IMR-90 (cell line): ENCODE data around the gene C2orf68. TPM values are rescaled to one million over a fixed set of nuclear protein-coding genes. Genes with fewer than 3 reads are reported as not detected.

Source experiments
- ATAC-seq: fragments of 200-7000 bp; cut with Tn5 transposase; 2 replicates; pipeline ENCODE4 v1.9.1; 2020; ENCODE audit warnings: low read depth, mild to moderate bottlenecking, moderate library complexity
- BruUV-seq: library from RNA; stranded (reverse); fragments of 400-500 nt; replicated peaks from 2 replicates; lab custom pipeline; 2021; lab: Mats Ljungman, UMichigan
- CTCF ChIA-PET: fragments of 300-600 bp; formaldehyde crosslinking; extraction: SDS; loops from one replicate; lab custom pipeline; 2021; ENCODE audit warnings: antibody characterized with exemption; lab: Yijun Ruan, JAX
- POLR2A ChIA-PET: fragments of 300-600 bp; sonication (Branson Sonifier 250); formaldehyde crosslinking; loops from one replicate; lab custom pipeline; 2022; ENCODE audit warnings: antibody characterized with exemption; ENCODE audit not compliant: unreplicated experiment; lab: Charles Lee
- DNase-seq: peaks from one replicate; pipeline ENCODE4 v3.0.0; 2013
- H2AFZ ChIP-seq: replicated peaks from 2 replicates; pipeline ENCODE3; 2013; ENCODE audit warnings: low read length, mild to moderate bottlenecking; ENCODE audit not compliant: poor library complexity
- H2AK5ac ChIP-seq: 2 replicates; pipeline ENCODE4 v1.6.1; 2013; ENCODE audit warnings: low read depth, low read length, inconsistent platforms
- H2AK9ac ChIP-seq: replicated peaks from 2 replicates; pipeline ENCODE3; 2013; ENCODE audit warnings: mild to moderate bottlenecking, low read depth, low read length, moderate library complexity; ENCODE audit not compliant: poor library complexity
- H2BK120ac ChIP-seq: 2 replicates; pipeline ENCODE4 v1.6.1; 2013; ENCODE audit warnings: low read depth, low read length, inconsistent platforms
- H2BK15ac ChIP-seq: 3 replicates; pipeline ENCODE4 v1.6.1; 2013; ENCODE audit warnings: low read depth, low read length, inconsistent platforms
- H2BK20ac ChIP-seq: 2 replicates; pipeline ENCODE4 v1.6.1; 2013; ENCODE audit warnings: low read depth, mild to moderate bottlenecking, inconsistent platforms, low read length, moderate library complexity
- H2BK5ac ChIP-seq: 2 replicates; pipeline ENCODE4 v1.6.1; 2013; ENCODE audit warnings: mild to moderate bottlenecking, low read depth, low read length, inconsistent platforms; ENCODE audit not compliant: poor library complexity, severe bottlenecking
- H3K14ac ChIP-seq: replicated peaks from 2 replicates; pipeline ENCODE4 v1.6.1; 2013; ENCODE audit warnings: low read depth, low read length, inconsistent platforms
- H3K18ac ChIP-seq: 2 replicates; pipeline ENCODE4 v1.6.1; 2013; ENCODE audit warnings: low read depth, low read length, control low read depth
- H3K23ac ChIP-seq: 2 replicates; pipeline ENCODE4 v1.6.1; 2013; ENCODE audit warnings: low read depth, low read length, inconsistent platforms
- H3K27ac ChIP-seq: 2 replicates; pipeline ENCODE4 v1.5.1; 2013; ENCODE audit warnings: mild to moderate bottlenecking, control low read depth, low read length; ENCODE audit not compliant: insufficient read depth
- H3K27me3 ChIP-seq: 2 replicates; pipeline ENCODE4 v1.6.1; 2013; ENCODE audit warnings: low read length; ENCODE audit not compliant: control insufficient read depth, insufficient read depth
- H3K36me3 ChIP-seq: 2 replicates; pipeline ENCODE4 v1.6.1; 2013; ENCODE audit warnings: low read length, mixed read lengths; ENCODE audit not compliant: control insufficient read depth, insufficient read depth
- H3K4ac ChIP-seq: 2 replicates; pipeline ENCODE4 v1.6.1; 2013; ENCODE audit warnings: low read depth, low read length, inconsistent platforms
- H3K4me1 ChIP-seq: 2 replicates; pipeline ENCODE4 v1.6.1; 2013; ENCODE audit warnings: low read length, mixed read lengths; ENCODE audit not compliant: control insufficient read depth, insufficient read depth
- H3K4me2 ChIP-seq: 2 replicates; pipeline ENCODE4 v1.6.1; 2013; ENCODE audit warnings: low read depth, mild to moderate bottlenecking, control low read depth, low read length, moderate library complexity
- H3K4me3 ChIP-seq: 2 replicates; pipeline ENCODE4 v1.5.1; 2013; ENCODE audit warnings: low read depth, mild to moderate bottlenecking, control low read depth, low read length, moderate library complexity; ENCODE audit not compliant: insufficient read depth
- H3K56ac ChIP-seq: 2 replicates; pipeline ENCODE4 v1.6.1; 2013; ENCODE audit warnings: low read length, inconsistent platforms; ENCODE audit not compliant: insufficient read depth; ENCODE audit errors: extremely low read depth
- H3K79me1 ChIP-seq, 2 experiments: 2 replicates each; pipeline ENCODE4 v1.6.1; 2013; ENCODE audit warnings: low read length in 2 of 2, inconsistent platforms in 1 of 2, low read depth in 1 of 2
- H3K9ac ChIP-seq: 2 replicates; pipeline ENCODE4 v1.6.1; 2013; ENCODE audit warnings: low read depth, low read length, control low read depth
- H3K9me1 ChIP-seq: 2 replicates; pipeline ENCODE4 v1.6.1; 2013; ENCODE audit warnings: low read length, inconsistent platforms; ENCODE audit not compliant: insufficient read depth
- H3K9me3 ChIP-seq: 2 replicates; pipeline ENCODE4 v1.6.1; 2013; ENCODE audit warnings: low read length; ENCODE audit not compliant: control insufficient read depth, insufficient read depth
- H4K20me1 ChIP-seq: 2 replicates; pipeline ENCODE4 v1.6.1; 2013; ENCODE audit warnings: low read length, inconsistent platforms; ENCODE audit not compliant: insufficient read depth
- H4K5ac ChIP-seq: 2 replicates; pipeline ENCODE4 v1.6.1; 2013; ENCODE audit warnings: mild to moderate bottlenecking, low read depth, low read length, control low read depth
- H4K8ac ChIP-seq, 2 experiments: 2 replicates each; pipeline ENCODE4 v1.6.1; 2013; ENCODE audit warnings: low read depth in 2 of 2, low read length in 2 of 2, control low read depth in 1 of 2, inconsistent platforms in 1 of 2
- H4K91ac ChIP-seq: 2 replicates; pipeline ENCODE4 v1.6.1; 2013; ENCODE audit warnings: low read depth, low read length, inconsistent platforms; ENCODE audit not compliant: insufficient read depth
- BHLHE40 ChIP-seq: fragments of 150-350 bp; IDR thresholded peaks from 2 replicates; pipeline ENCODE4 v1.6.1; 2016; ENCODE audit warnings: mild to moderate bottlenecking, low read depth, low read length
- CEBPB ChIP-seq: IDR thresholded peaks from 2 replicates; pipeline ENCODE4 v1.6.1; 2012; ENCODE audit warnings: low read depth, low read length, improper control_type of control experiment
- NFE2L2 ChIP-seq: fragments of 150-350 bp; IDR thresholded peaks from 2 replicates; pipeline ENCODE4 v1.6.1; 2016; ENCODE audit warnings: low read depth, mild to moderate bottlenecking, low read length
- RAD21 ChIP-seq: IDR thresholded peaks from 2 replicates; pipeline ENCODE4 v1.6.1; 2012; ENCODE audit warnings: low read length, improper control_type of control experiment
- WGBS, 2 experiments: methylation state at CpG; one replicate each; pipeline versions ENCODE4 v1.1.5 to v1.1.7; 2013; ENCODE audit warnings: missing lambda C conversion rate in 2 of 2; ENCODE audit not compliant: insufficient read length in 1 of 2; ENCODE audit errors: extremely low coverage in 2 of 2; 5-methylcytosine and 5-hydroxymethylcytosine counted together
- dilution Hi-C: fragments of 300-500 bp; cut with HindIII; formaldehyde crosslinking; loops from one replicate; pipeline ENCODE4 v1.14.3; 2018; ENCODE audit warnings: low sequenced_read_pairs; ENCODE audit not compliant: unreplicated experiment
- in situ Hi-C: fragments of 300-500 bp; cut with MboI; formaldehyde crosslinking; loops from 3 replicates; pipeline ENCODE4 v1.14.3; 2019; ENCODE audit warnings: low sequenced_read_pairs, inconsistent platforms, mixed read lengths
- intact Hi-C: fragments of 100-400 bp; cut with micrococcal nuclease; formaldehyde crosslinking; loops from 2 replicates; pipeline ENCODE4 v1.10.0; 2022
- polyA plus RNA-seq, 3 experiments: library from polyadenylated mRNA; depleted of rRNA; stranded (reverse); fragments of >200 nt; gene quantifications; 2 replicates each; pipeline ENCODE4 v1.2.3, GENCODE V29; 2012; ENCODE audit warnings: low replicate concordance in 1 of 3
- total RNA-seq: library from RNA; depleted of rRNA; stranded (reverse); fragments of >200 nt; gene quantifications from 2 replicates; pipeline ENCODE4 v1.2.3, GENCODE V29; 2012

C2orf68 gene
- total and polyA plus RNA-seq, 2 of the 4 experiments (the other 2 are of a cell fraction) = 6.8 to 10.1 TPM

- CTCF ChIA-PET = no interaction called here
- Histone ChIP-seq H3K79me1 (peaks cover 0 to 12% of the 10 kb centered on the region in 2 experiments; a peak in 2 of 4 replicates), H3K18ac (no peak overlapping the region), H3K4ac (no peak overlapping the region), H2AK9ac (no peak overlapping the region), H3K23ac (no peak overlapping the region), H3K14ac (no peak overlapping the region), H4K91ac (no peak overlapping the region), H2BK15ac (no peak overlapping the region), H3K56ac (no peak overlapping the region), H3K9ac (no peak overlapping the region), H2AFZ (no peak overlapping the region), H4K5ac (no peak overlapping the region), H4K20me1 (no peaks in the 10 kb centered on the region), H3K36me3 (no peaks in the 10 kb centered on the region), H3K27me3 (no peaks in the 10 kb centered on the region), H3K4me2 (no peak overlapping the region), H2AK5ac (no peak overlapping the region), H3K27ac (no peak overlapping the region), H2BK5ac (no peak overlapping the region), H4K8ac (no peak overlapping the region), H3K9me1 (peaks cover 14% of the 10 kb centered on the region), H3K4me1 (peaks cover 29% of the 10 kb centered on the region), H2BK20ac (no peak overlapping the region), H3K4me3 (no peak overlapping the region), H3K9me3 (no peaks in the 10 kb centered on the region), H2BK120ac (no peak overlapping the region)
- DNase-seq (no peak), ATAC-seq (no peak)
- POLR2A ChIA-PET = no interaction called here
- dilution Hi-C loops (no loop called here), intact Hi-C loops (no loop called here), in situ Hi-C loops (no loop called here)
- TF ChIP-seq BHLHE40 = no peak
- no peak for TF ChIP-seq CEBPB
- TF ChIP-seq RAD21 = no peak
- no peak for TF ChIP-seq NFE2L2
- no CpG with 5 or more reads among the region's 3 CpGs for WGBS, 2 experiments
- no TSS peak for BruUV-seq
Measured at GRCh38 chr2:85580206-85580605, 31.7 kb downstream of the C2orf68 start.
